SU-DHL-6 (cell line): ENCODE data around the gene PAX5.

Source experiments
- H2AFZ ChIP-seq: fragments of 200-600 bp; sonication (generic); 2 replicates; pipeline ENCODE4 v1.6.1; 2014; ENCODE audit warnings: low read depth, mild to moderate bottlenecking, moderate library complexity, mixed read lengths, antibody characterized with exemption, low read length; ENCODE audit not compliant: severe bottlenecking
- H3F3A ChIP-seq: fragments of 200-600 bp; shearing (Covaris generic); 2 replicates; pipeline ENCODE4 v1.6.0; 2016; ENCODE audit warnings: antibody characterized with exemption, mild to moderate bottlenecking; ENCODE audit not compliant: insufficient read depth
- H3K27ac ChIP-seq: fragments of 200-600 bp; sonication (generic); 2 replicates; pipeline ENCODE4 v1.5.1; 2016; ENCODE audit warnings: low read depth, mild to moderate bottlenecking, low read length, moderate library complexity, mixed read lengths
- H3K27me3 ChIP-seq: fragments of 200-600 bp; sonication (generic), shearing (Covaris generic); 2 replicates; pipeline ENCODE4 v1.6.0; 2014; ENCODE audit warnings: mild to moderate bottlenecking, low read length
- H3K36me3 ChIP-seq: fragments of 200-600 bp; sonication (generic); 2 replicates; pipeline ENCODE4 v1.6.1; 2014; ENCODE audit warnings: mild to moderate bottlenecking, low read length, mixed read lengths
- H3K4me2 ChIP-seq: fragments of 300-600, 200-600 bp; shearing (Covaris generic), sonication (generic); 2 replicates; pipeline ENCODE4 v1.6.0; 2014; ENCODE audit warnings: low read length, low read depth, mild to moderate bottlenecking; ENCODE audit not compliant: poor library complexity, severe bottlenecking
- H3K4me3 ChIP-seq: fragments of 200-600 bp; sonication (generic); 2 replicates; pipeline ENCODE4 v1.5.1; 2014; ENCODE audit warnings: antibody characterized with exemption, low read length, mild to moderate bottlenecking, mixed read lengths; ENCODE audit not compliant: insufficient read depth, poor library complexity, severe bottlenecking
- H3K79me2 ChIP-seq: fragments of 200-600 bp; sonication (generic); 2 replicates; pipeline ENCODE4 v1.6.1; 2014; ENCODE audit warnings: mild to moderate bottlenecking, low read length, moderate library complexity; ENCODE audit not compliant: insufficient read depth
- H3K9ac ChIP-seq: fragments of 200-600 bp; sonication (generic); 2 replicates; pipeline ENCODE4 v1.7.0; 2014; ENCODE audit warnings: mild to moderate bottlenecking, low read length
- H3K9me2 ChIP-seq: fragments of 200-600 bp; sonication (generic); replicated peaks from 2 replicates; pipeline ENCODE4 v1.6.1; 2014; ENCODE audit warnings: low read length; ENCODE audit not compliant: insufficient read depth
- H3K9me3 ChIP-seq: fragments of 200-600 bp; sonication (generic); 2 replicates; pipeline ENCODE4 v1.6.1; 2014; ENCODE audit warnings: low read length, mixed read lengths; ENCODE audit not compliant: insufficient read depth
- H4K20me1 ChIP-seq: fragments of 200-600 bp; sonication (generic); 2 replicates; pipeline ENCODE4 v1.6.1; 2014; ENCODE audit warnings: low read depth, mild to moderate bottlenecking, antibody characterized with exemption, low read length, moderate library complexity, mixed read lengths
- CTCF ChIP-seq: fragments of 200-600 bp; sonication (generic); IDR thresholded peaks from one replicate; pipeline ENCODE4 v1.5.1; 2017; ENCODE audit warnings: antibody characterized with exemption, mild to moderate bottlenecking, low read length, moderate library complexity; ENCODE audit not compliant: insufficient read depth, poor library complexity, severe bottlenecking
- EZH2phosphoT487 ChIP-seq: fragments of 200-600 bp; sonication (generic), shearing (Covaris generic); conservative IDR thresholded peaks from 2 replicates; pipeline ENCODE4 v1.6.1; 2018; ENCODE audit warnings: mild to moderate bottlenecking, antibody characterized with exemption, low read length, moderate library complexity, mixed read lengths

Gene PAX5

GRCh38 chr9:36812556-36812955 lies 221.5 kb downstream of the PAX5 start:
- H3K36me3 ChIP-seq: no peaks in the 10 kb centered on the region
- H3K27me3 ChIP-seq: no peaks in the 10 kb centered on the region
- no peak overlapping the region for H2AFZ ChIP-seq
- no peak overlapping the region for H3K27ac ChIP-seq
- no peak overlapping the region for H3K9ac ChIP-seq
- H3K9me3 ChIP-seq: no peaks in the 10 kb centered on the region
- no peaks in the 10 kb centered on the region for H3K79me2 ChIP-seq
- no peaks in the 10 kb centered on the region for H3F3A ChIP-seq
- H3K9me2 ChIP-seq: no peaks in the 10 kb centered on the region
- TF ChIP-seq EZH2phosphoT487 (no peak), CTCF (no peak)
- H3K4me2 ChIP-seq: no peak overlapping the region
- H3K4me3 ChIP-seq: no peak overlapping the region
- H4K20me1 ChIP-seq: no peaks in the 10 kb centered on the region

DNA sequence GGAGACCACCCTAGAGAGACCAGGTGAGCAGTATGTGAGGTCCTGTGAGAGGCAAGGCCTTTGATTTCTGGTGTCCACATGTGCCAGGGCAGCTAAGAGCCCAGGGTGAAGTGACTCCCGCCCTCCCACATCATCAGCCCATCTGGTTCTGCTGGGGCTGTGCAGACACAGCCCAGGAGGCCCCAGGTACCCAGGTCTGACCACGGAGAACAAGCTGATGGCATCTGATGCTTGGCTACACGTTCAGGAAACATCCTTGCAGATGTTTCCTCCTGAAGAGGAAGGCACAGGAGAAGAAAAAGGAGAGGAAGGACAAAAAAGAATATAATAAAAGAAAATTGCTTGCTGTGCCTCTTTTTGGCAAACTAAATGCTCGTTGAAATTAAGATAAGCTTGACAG lies 225.8 kb downstream of the PAX5 start:
- H3K27ac ChIP-seq: no peak overlapping the region
- H3K9ac ChIP-seq: no peak overlapping the region
- H3K9me3 ChIP-seq: no peaks in the 10 kb centered on the region
- no peaks in the 10 kb centered on the region for H3K9me2 ChIP-seq
- H4K20me1 ChIP-seq: no peaks in the 10 kb centered on the region
- H3K4me2 ChIP-seq: no peak overlapping the region
- H3F3A ChIP-seq: no peaks in the 10 kb centered on the region
- TF ChIP-seq EZH2phosphoT487 (no peak), CTCF (no peak)
- no peaks in the 10 kb centered on the region for H3K36me3 ChIP-seq
- H3K4me3 ChIP-seq: no peak overlapping the region
- no peaks in the 10 kb centered on the region for H3K79me2 ChIP-seq
- no peaks in the 10 kb centered on the region for H3K27me3 ChIP-seq
- no peak overlapping the region for H2AFZ ChIP-seq

- 0 out of 2 replicates have a peak, but pooled peaks cover 3% of the 10 kb centered on the region for H3K27me3 ChIP-seq
- H2AFZ ChIP-seq: no peak overlapping the region
- H3K9me3 ChIP-seq: no peaks in the 10 kb centered on the region
- no peak for TF ChIP-seq CTCF
- no peak for TF ChIP-seq EZH2phosphoT487
- H3K4me3 ChIP-seq: no peak overlapping the region
- no peaks in the 10 kb centered on the region for H4K20me1 ChIP-seq
- no peaks in the 10 kb centered on the region for H3K79me2 ChIP-seq
- H3K4me2 ChIP-seq: no peak overlapping the region
- no peaks in the 10 kb centered on the region for H3K9me2 ChIP-seq
- H3K9ac ChIP-seq: no peak overlapping the region
- H3K27ac ChIP-seq: no peak overlapping the region
- H3K36me3 ChIP-seq: no peaks in the 10 kb centered on the region
- no peaks in the 10 kb centered on the region for H3F3A ChIP-seq
These were observed 230.1 kb downstream of the PAX5 start for GRCh38 chr9:36803961-36804360.
